CD4-positive, alpha-beta T cell (primary cell): Measurements from ENCODE around the gene FRMD6. TPM values are rescaled to one million over a fixed set of nuclear protein-coding genes. Genes with fewer than 3 reads are reported as not detected.

Source experiments
- ATAC-seq: fragments of 200-7000 bp; cut with Tn5 transposase; one replicate; pipeline ENCODE4 v1.10.0; 2022; ENCODE audit warnings: mild to moderate bottlenecking; ENCODE audit not compliant: poor library complexity
- CTCF ChIA-PET: fragments of 350-600 bp; sonication (Branson Sonifier 250); formaldehyde crosslinking; loops from one replicate; lab custom pipeline; 2021; ENCODE audit warnings: antibody characterized with exemption, inconsistent platforms; lab: Charles Lee
- POLR2A ChIA-PET: fragments of 350-600 bp; sonication (Branson Sonifier 250); formaldehyde crosslinking; loops from one replicate; lab custom pipeline; 2021; ENCODE audit warnings: antibody characterized with exemption, inconsistent platforms; lab: Charles Lee
- DNase-seq, 14 experiments: peaks; one replicate each; pipeline ENCODE4 v3.0.0-alpha.2; 2013 to 2020; ENCODE audit warnings: mixed read lengths in 2 of 14
- H3K27ac ChIP-seq, 2 donors: one replicate each; pipeline versions ENCODE4 v1.5.1 to v1.7.0; 2013; ENCODE audit warnings: low read length in 2 of 2, low read depth in 1 of 2, mild to moderate bottlenecking in 1 of 2
- H3K27me3 ChIP-seq, 2 experiments: 1 replicate in 1 of 2; 2 replicates in 1 of 2; pipeline versions ENCODE4 v1.6.1 to v1.7.0; 2013; ENCODE audit warnings: low read length in 2 of 2, control low read depth in 1 of 2, mild to moderate bottlenecking in 1 of 2, moderate library complexity in 1 of 2; ENCODE audit not compliant: insufficient read depth in 2 of 2, control insufficient read depth in 1 of 2
- H3K36me3 ChIP-seq: one replicate; pipeline ENCODE4 v1.6.1; 2013; ENCODE audit warnings: low read length, control low read depth; ENCODE audit not compliant: insufficient read depth
- H3K4me1 ChIP-seq: one replicate; pipeline ENCODE4 v1.6.1; 2013; ENCODE audit warnings: low read length, control low read depth; ENCODE audit not compliant: insufficient read depth
- H3K4me3 ChIP-seq: one replicate; pipeline ENCODE4 v1.5.1; 2013; ENCODE audit warnings: mild to moderate bottlenecking, low read length, moderate library complexity
- H3K9me3 ChIP-seq, 2 experiments: 1 replicate in 1 of 2; 2 replicates in 1 of 2; pipeline versions ENCODE4 v1.6.1 to v1.7.0; 2013; ENCODE audit warnings: low read length in 2 of 2, mild to moderate bottlenecking in 2 of 2, control low read depth in 1 of 2, moderate library complexity in 1 of 2; ENCODE audit not compliant: control insufficient read depth in 1 of 2, insufficient read depth in 1 of 2
- H3K27ac Mint-ChIP-seq: one replicate; pipeline ENCODE4 v1.8.0; 2020; ENCODE audit warnings: mixed read lengths
- H3K27me3 Mint-ChIP-seq: one replicate; pipeline ENCODE4 v1.8.0; 2021; ENCODE audit warnings: mixed read lengths
- H3K36me3 Mint-ChIP-seq: one replicate; pipeline ENCODE4 v1.8.0; 2021; ENCODE audit warnings: low read depth, mixed read lengths
- H3K4me1 Mint-ChIP-seq: one replicate; pipeline ENCODE4 v1.8.0; 2021; ENCODE audit warnings: low read depth, mixed read lengths
- H3K4me3 Mint-ChIP-seq: one replicate; pipeline ENCODE4 v1.8.0; 2020; ENCODE audit warnings: mild to moderate bottlenecking, mixed read lengths
- H3K9me3 Mint-ChIP-seq: one replicate; pipeline ENCODE4 v1.8.0; 2020; ENCODE audit warnings: mixed read lengths
- CTCF ChIP-seq: fragments of 200-600 bp; IDR thresholded peaks from one replicate; pipeline ENCODE4 v1.8.0; 2022; ENCODE audit warnings: antibody characterized with exemption, mild to moderate bottlenecking
- intact Hi-C, 2 experiments: fragments of 100-400 bp; cut with DNase I in 1 of 2; cut with micrococcal nuclease in 1 of 2; formaldehyde crosslinking; loops; one replicate each; pipeline versions ENCODE4 v1.15.1 to v1.9.0; 2023 to 2025; cut with DNase I, micrococcal nuclease
- total RNA-seq, 174 experiments: library from RNA in 2 of 174; stranded (reverse) in 2 of 174; gene quantifications; one replicate each; pipeline ENCODE4 v1.2.3 and lab custom pipeline; 2021 to 2026

The FRMD6 gene
- total RNA-seq, 2 experiments from 2014 or later = 1.4 to 1.5 TPM

- TF ChIP-seq CTCF = no peak
- H3K4me3 ChIP-seq = no peak overlapping the region
- Mint-ChIP-seq H3K36me3 (no peaks in the 10 kb centered on the region), H3K27ac (no peak overlapping the region), H3K4me1 (no peaks in the 10 kb centered on the region), H3K27me3 (no peaks in the 10 kb centered on the region), H3K9me3 (no peaks in the 10 kb centered on the region), H3K4me3 (no peak overlapping the region)
- CTCF ChIA-PET = no interaction called here
- no peaks in the 10 kb centered on the region for H3K36me3 ChIP-seq
- H3K9me3 ChIP-seq = no peaks in the 10 kb centered on the region
- DNase-seq (no peak), ATAC-seq (no peak)
- H3K27ac ChIP-seq = no peak overlapping the region
- H3K27me3 ChIP-seq = no peaks in the 10 kb centered on the region
- POLR2A ChIA-PET = no interaction called here
- no peaks in the 10 kb centered on the region for H3K4me1 ChIP-seq
- intact Hi-C loops = no loop called here
Measured at GRCh38 chr14:51704545-51704944, 52.8 kb downstream of the FRMD6 start.

- H3K4me3 Mint-ChIP-seq = no peak overlapping the region
- H3K4me1 ChIP-seq = no peaks in the 10 kb centered on the region
- no peak for TF ChIP-seq CTCF
- DNase-seq (no peak), ATAC-seq (no peak)
- H3K4me1 Mint-ChIP-seq = no peaks in the 10 kb centered on the region
- H3K9me3 Mint-ChIP-seq = no peaks in the 10 kb centered on the region
- H3K36me3 ChIP-seq = no peaks in the 10 kb centered on the region
- ChIA-PET POLR2A (no interaction called here), CTCF (no interaction called here)
- H3K27ac Mint-ChIP-seq = no peak overlapping the region
- no peaks in the 10 kb centered on the region for H3K36me3 Mint-ChIP-seq
- H3K27ac ChIP-seq = no peak overlapping the region
- H3K9me3 ChIP-seq = no peaks in the 10 kb centered on the region
- no peaks in the 10 kb centered on the region for H3K27me3 Mint-ChIP-seq
- H3K4me3 ChIP-seq = no peak overlapping the region
- intact Hi-C loops = no loop called here
- H3K27me3 ChIP-seq = no peaks in the 10 kb centered on the region
Measured at GRCh38 chr14:51707327-51707726, 55.6 kb downstream of the FRMD6 start.

- Mint-ChIP-seq H3K4me1 (no peaks in the 10 kb centered on the region), H3K27me3 (no peaks in the 10 kb centered on the region), H3K4me3 (no peak overlapping the region), H3K27ac (no peak overlapping the region), H3K9me3 (no peaks in the 10 kb centered on the region), H3K36me3 (no peaks in the 10 kb centered on the region)
- Histone ChIP-seq H3K9me3 (no peaks in the 10 kb centered on the region), H3K27me3 (no peaks in the 10 kb centered on the region), H3K36me3 (no peaks in the 10 kb centered on the region), H3K4me1 (no peaks in the 10 kb centered on the region), H3K4me3 (no peak overlapping the region), H3K27ac (no peak overlapping the region)
- DNase-seq (no peak), ATAC-seq (no peak)
- intact Hi-C loops = no loop called here
- no peak for TF ChIP-seq CTCF
- ChIA-PET CTCF (no interaction called here), POLR2A (no interaction called here)
Measured at GRCh38 chr14:51711505-51711904, 59.8 kb downstream of the FRMD6 start.
